ENCODE measurements around the gene MCRS1.

Gene MCRS1

DNA sequence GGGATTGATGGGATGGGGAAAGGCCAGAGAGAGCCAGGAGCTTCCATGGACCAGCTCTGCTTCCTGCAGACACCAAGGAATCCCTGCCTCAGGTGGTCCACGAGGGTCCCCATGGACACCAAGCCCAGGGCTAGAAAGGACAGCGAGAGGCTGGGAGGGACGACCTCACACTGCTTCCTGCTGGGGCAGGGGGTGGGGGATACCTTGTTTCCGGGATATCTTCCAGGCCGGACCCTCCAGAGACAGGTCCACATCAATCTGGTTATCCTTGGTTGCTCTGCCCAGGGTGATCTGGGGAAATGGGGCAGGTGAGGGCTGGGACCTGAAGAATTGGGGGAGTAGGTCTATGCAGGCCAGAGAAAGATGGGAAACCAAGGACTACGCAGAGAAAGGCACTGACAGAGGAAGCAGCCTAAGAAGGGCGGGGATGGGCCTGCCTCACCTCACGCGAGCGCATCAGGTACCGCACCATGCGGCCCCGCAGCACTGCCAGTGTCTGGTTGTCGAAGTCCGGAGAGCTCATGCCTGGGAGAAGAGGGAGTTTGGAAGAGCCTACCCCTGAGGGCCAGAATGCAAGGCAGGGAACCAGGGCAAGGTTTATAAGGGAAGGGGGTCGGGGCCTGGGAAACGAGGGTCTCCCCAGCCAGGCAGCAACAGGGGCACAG lies 8.8 kb downstream of the MCRS1 start:
- Histone ChIP-seq H3K79me2 (ENCODE audit: insufficient read depth, low read length) (no peaks in the 10 kb centered on the region), H3K9me3 (ENCODE audit: insufficient read depth, low read length) (no peaks in the 10 kb centered on the region), H3K27me3 (ENCODE audit: low read length) (no peaks in the 10 kb centered on the region), H3K4me3 (ENCODE audit: insufficient read depth, low read length, poor library complexity, severe bottlenecking) (no peak overlapping the region), H3K4me2 (ENCODE audit: low read depth, low read length, poor library complexity, severe bottlenecking) (no peak overlapping the region), H3K36me3 (ENCODE audit: low read length) (no peaks in the 10 kb centered on the region), H2AFZ (ENCODE audit: low read depth, low read length, severe bottlenecking) (no peak overlapping the region), H4K20me1 (ENCODE audit: low read depth, low read length) (no peaks in the 10 kb centered on the region), H3K9ac (ENCODE audit: low read length) (no peak overlapping the region), H3K9me2 (replicated peaks; ENCODE audit: insufficient read depth, low read length) (no peaks in the 10 kb centered on the region), H3K27ac (ENCODE audit: low read depth, low read length) (no peak overlapping the region), H3F3A (ENCODE audit: insufficient read depth) (no peaks in the 10 kb centered on the region)
- TF ChIP-seq, protein P1, sequence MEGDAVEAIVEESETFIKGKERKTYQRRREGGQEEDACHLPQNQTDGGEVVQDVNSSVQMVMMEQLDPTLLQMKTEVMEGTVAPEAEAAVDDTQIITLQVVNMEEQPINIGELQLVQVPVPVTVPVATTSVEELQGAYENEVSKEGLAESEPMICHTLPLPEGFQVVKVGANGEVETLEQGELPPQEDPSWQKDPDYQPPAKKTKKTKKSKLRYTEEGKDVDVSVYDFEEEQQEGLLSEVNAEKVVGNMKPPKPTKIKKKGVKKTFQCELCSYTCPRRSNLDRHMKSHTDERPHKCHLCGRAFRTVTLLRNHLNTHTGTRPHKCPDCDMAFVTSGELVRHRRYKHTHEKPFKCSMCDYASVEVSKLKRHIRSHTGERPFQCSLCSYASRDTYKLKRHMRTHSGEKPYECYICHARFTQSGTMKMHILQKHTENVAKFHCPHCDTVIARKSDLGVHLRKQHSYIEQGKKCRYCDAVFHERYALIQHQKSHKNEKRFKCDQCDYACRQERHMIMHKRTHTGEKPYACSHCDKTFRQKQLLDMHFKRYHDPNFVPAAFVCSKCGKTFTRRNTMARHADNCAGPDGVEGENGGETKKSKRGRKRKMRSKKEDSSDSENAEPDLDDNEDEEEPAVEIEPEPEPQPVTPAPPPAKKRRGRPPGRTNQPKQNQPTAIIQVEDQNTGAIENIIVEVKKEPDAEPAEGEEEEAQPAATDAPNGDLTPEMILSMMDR (IDR thresholded peaks at IDR 0.05; ENCODE audit: insufficient read depth, low read length, poor library complexity, severe bottlenecking): no peak
- no peak for TF ChIP-seq EZH2phosphoT487 (conservative IDR thresholded peaks at IDR 0.05; ENCODE audit: low read length)

DNA sequence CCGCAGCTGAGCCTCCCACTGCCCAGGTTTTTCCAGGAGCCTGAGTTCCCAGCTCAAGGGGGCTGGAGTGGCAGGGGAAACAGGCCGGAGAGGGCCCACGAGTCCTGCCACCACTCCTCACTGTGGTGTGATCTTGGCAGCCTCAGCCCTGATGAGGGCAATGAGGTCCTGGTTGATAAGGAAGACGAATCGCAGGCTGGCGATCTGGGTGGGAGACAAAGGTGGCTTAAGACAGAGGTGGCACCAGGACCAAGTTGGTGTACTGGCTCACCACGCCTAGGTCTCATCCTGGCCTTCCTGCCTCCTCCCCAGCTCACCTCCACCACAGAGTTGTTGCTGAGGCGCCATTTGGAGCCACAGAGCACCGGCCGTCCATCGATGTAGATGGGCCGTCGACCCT lies 9.4 kb downstream of the MCRS1 start:
- H3K36me3 ChIP-seq (ENCODE audit: low read length): no peaks in the 10 kb centered on the region
- no peak overlapping the region for H3K9ac ChIP-seq (ENCODE audit: low read length)
- no peak overlapping the region for H3K4me2 ChIP-seq (ENCODE audit: low read depth, low read length, poor library complexity, severe bottlenecking)
- no peaks in the 10 kb centered on the region for H3K9me3 ChIP-seq (ENCODE audit: insufficient read depth, low read length)
- no peaks in the 10 kb centered on the region for H3K27me3 ChIP-seq (ENCODE audit: low read length)
- no peaks in the 10 kb centered on the region for H4K20me1 ChIP-seq (ENCODE audit: low read depth, low read length)
- no peak overlapping the region for H3K27ac ChIP-seq (ENCODE audit: low read depth, low read length)
- no peak overlapping the region for H2AFZ ChIP-seq (ENCODE audit: low read depth, low read length, severe bottlenecking)
- no peak overlapping the region for H3K4me3 ChIP-seq (ENCODE audit: insufficient read depth, low read length, poor library complexity, severe bottlenecking)
- no peaks in the 10 kb centered on the region for H3K79me2 ChIP-seq (ENCODE audit: insufficient read depth, low read length)
- no peaks in the 10 kb centered on the region for H3F3A ChIP-seq (ENCODE audit: insufficient read depth)
- no peaks in the 10 kb centered on the region for H3K9me2 ChIP-seq (replicated peaks; ENCODE audit: insufficient read depth, low read length)
- TF ChIP-seq EZH2phosphoT487 (conservative IDR thresholded peaks at IDR 0.05; ENCODE audit: low read length): no peak
- TF ChIP-seq, protein P1 (IDR thresholded peaks at IDR 0.05; ENCODE audit: insufficient read depth, low read length, poor library complexity, severe bottlenecking): no peak

DNA sequence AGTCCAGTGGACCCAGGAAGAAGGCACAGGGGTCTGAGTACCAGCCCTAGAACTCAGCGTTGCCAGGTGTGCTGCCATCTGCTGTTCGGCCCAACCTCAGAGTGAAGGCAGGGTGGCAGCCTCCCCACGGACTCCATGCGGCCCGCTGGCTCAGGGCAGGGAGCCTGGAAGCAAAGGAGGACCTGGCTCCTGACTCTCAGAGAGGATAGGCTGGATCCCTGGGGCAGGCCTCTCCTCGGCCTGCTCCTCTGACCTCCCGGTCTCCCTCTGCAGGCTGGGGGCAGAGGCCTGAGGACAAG lies 10.1 kb downstream of the MCRS1 start:
- H3K9ac ChIP-seq (ENCODE audit: low read length): no peak overlapping the region
- no peaks in the 10 kb centered on the region for H3K9me2 ChIP-seq (replicated peaks; ENCODE audit: insufficient read depth, low read length)
- H4K20me1 ChIP-seq (ENCODE audit: low read depth, low read length): no peaks in the 10 kb centered on the region
- no peaks in the 10 kb centered on the region for H3K27me3 ChIP-seq (ENCODE audit: low read length)
- no peak overlapping the region for H3K4me3 ChIP-seq (ENCODE audit: insufficient read depth, low read length, poor library complexity, severe bottlenecking)
- H3K36me3 ChIP-seq (ENCODE audit: low read length): no peaks in the 10 kb centered on the region
- no peak for TF ChIP-seq EZH2phosphoT487 (conservative IDR thresholded peaks at IDR 0.05; ENCODE audit: low read length)
- TF ChIP-seq, protein P1 (IDR thresholded peaks at IDR 0.05; ENCODE audit: insufficient read depth, low read length, poor library complexity, severe bottlenecking): no peak
- no peaks in the 10 kb centered on the region for H3K9me3 ChIP-seq (ENCODE audit: insufficient read depth, low read length)
- H3K4me2 ChIP-seq (ENCODE audit: low read depth, low read length, poor library complexity, severe bottlenecking): no peak overlapping the region
- H3F3A ChIP-seq (ENCODE audit: insufficient read depth): no peaks in the 10 kb centered on the region
- no peak overlapping the region for H2AFZ ChIP-seq (ENCODE audit: low read depth, low read length, severe bottlenecking)
- no peak overlapping the region for H3K27ac ChIP-seq (ENCODE audit: low read depth, low read length)
- no peaks in the 10 kb centered on the region for H3K79me2 ChIP-seq (ENCODE audit: insufficient read depth, low read length)
